SK-N-DZ (cell line): Measurements from ENCODE around the gene EZH2.
A peak's percentile ranks its signal among the peaks of the same experiment; 100 is the strongest.

Experiments used
- DNase-seq: peaks from one replicate; pipeline ENCODE4 v3.0.0-alpha.2; 2015; ENCODE audit warnings: low spot score

The EZH2 gene

GRCh38 chr7:148856891-148857290 lies 27.2 kb downstream of the EZH2 start:
- no peak for DNase-seq

DNA sequence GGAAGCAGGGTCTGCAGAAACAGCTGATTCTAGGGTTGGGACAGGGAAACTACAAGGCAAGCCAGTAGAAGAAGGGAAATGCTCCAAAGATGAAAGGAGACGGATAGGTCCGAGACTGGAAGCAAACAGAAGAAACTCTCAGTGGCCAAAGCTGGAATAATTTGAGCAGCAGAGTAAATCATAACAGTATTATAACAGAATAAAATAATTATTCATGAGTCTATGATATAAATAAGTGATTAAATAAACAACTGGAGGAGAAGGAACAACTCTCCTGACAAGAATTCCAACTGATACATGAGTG lies 27.6 kb downstream of the EZH2 start:
- no peak for DNase-seq

GRCh38 chr7:148854983-148855382 lies 29.1 kb downstream of the EZH2 start:
- no peak for DNase-seq

DNA sequence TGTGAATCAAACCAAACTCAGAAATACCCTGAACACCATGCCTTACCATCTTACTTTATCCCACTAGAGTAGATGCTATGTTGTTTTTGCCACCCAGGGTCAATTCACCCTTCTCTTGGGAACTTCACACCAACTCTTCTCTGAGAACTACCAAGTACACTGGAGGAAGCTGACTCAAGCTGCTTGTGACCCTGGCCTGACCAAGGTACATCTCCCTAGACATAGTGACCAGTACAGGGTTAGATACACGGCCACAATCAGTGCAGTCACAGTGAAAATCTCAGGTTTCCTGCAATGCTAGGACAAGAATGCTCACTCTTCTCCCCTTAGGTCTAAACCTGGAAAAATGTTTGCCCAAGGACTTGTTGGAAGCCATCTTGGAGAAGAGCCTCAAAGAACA lies 31.8 kb downstream of the EZH2 start:
- no peak for DNase-seq

- DNase-seq = no peak
Measured at GRCh38 chr7:148850564-148850963, 33.5 kb downstream of the EZH2 start.

- DNase-seq = peak; percentile 24
Measured at GRCh38 chr7:148849393-148850098, 34.5 kb downstream of the EZH2 start.

DNA sequence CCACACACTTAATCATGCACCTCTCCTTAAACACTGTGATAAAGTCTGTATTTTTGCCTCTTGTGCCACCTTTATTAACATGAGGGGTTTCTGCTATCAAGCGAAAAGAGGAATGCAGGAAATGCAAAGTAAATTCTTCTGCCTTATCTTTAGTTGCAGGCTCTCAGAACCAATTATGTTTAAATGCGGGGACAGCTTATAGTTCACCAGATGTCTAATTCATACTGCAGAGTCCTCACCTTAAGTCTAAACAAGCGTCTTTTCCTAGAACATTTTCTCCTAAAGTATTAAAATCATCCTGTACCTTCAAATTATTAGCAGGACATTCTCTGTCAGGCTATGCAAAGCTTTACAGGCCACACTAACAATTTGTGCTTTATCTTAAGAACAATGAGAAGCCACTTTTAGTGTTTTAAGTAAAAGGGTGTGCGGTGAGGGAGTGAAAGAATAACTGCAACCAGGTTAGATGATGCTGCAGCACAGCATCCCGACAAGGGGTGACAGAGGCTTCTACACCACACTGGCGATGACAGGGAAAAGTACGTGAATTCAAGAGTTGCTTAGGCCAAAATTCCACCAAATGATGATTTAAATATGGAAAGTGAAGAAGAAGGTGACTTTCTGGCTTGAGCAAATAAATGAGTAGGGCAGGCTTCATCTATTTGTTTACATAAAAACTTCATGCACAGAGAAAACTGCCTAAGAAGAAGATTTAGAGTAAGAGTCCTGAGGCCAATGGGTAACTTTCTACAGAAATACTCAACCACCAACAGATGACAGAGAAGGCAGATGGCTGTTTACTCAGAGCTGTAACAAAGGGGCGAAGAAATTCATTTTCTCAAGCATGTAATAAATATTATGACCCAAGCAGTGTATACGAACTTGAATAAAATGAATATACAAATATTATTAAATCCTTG lies 36.0 kb downstream of the EZH2 start:
- DNase-seq = no peak

DNA sequence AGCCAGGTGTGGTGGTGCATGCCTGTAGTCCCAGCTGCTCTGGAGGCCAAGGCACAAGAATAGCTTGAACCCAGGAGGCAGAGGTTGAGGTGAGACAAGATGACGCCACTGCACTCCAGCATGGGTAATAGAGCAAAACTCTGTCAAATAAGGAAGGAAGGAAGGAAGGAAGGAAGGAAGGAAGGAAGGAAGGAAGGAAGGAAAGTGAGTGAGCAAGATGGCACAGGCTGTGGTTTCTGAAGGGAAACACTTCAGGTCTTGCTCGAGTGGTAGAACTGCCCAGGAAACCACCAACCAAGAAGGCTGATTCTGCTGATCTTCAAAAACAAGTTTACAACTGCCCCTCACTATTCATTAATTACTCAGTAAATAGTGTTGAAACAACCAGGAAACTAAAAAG lies 45.2 kb downstream of the EZH2 start:
- DNase-seq = no peak

DNA sequence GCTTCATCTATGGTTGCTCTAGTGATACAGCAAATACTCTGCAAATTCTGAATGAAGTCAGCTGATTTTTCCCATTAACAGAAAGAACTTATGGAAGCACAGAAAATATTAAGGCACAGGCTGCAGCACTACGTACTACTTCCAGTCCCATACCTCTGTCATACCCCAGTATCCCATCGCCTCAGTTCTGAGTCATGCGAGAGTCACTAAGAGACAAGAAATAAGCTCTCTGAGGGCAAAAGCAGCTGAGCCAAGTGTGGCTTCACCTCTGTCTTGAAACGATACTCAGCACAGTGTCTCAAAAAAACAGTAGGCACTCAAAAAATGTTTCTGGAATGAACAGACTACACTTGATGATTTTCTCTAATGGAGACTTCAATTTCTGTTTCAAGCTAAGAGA lies 48.2 kb downstream of the EZH2 start:
- no peak for DNase-seq

DNA sequence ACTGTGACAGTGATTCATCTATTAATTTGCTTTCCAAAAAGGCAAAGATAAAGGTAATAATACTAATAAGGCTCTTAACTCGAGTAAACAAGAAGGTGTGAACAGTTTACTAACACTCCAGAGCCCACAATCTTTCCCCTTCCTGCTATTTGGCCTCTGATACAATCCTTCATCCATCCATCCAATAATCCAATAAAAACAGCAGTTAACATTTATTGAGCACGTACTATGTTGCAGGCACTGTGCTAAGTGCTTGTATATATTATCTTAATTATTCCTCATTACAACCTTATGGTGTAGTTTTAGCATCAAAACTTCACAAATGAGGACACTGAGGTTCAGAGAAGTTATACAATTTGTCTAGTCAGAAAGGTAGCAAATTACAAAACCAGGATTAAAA lies 49.5 kb downstream of the EZH2 start:
- no peak for DNase-seq

DNA sequence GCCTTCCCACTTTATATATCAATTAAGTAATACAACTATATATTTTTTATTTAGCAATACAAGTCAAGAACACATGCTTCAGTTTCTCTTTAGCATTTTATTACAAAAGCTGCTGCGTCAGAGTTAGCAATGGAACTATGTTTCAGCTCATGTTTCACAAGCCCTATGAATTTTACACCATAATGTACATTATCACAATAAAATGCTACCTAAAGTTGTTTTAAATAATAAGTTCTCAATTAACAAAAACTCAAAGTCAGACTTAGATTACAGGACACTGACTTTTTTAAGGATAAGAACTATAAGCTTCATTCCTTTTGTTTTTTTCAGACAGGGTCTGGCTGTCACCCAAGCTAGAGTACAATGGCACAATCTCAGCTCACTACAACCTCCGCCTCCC lies 52.3 kb downstream of the EZH2 start:
- DNase-seq = no peak

GRCh38 chr7:148830897-148831692 lies 53.0 kb downstream of the EZH2 start:
- DNase-seq = no peak

DNA sequence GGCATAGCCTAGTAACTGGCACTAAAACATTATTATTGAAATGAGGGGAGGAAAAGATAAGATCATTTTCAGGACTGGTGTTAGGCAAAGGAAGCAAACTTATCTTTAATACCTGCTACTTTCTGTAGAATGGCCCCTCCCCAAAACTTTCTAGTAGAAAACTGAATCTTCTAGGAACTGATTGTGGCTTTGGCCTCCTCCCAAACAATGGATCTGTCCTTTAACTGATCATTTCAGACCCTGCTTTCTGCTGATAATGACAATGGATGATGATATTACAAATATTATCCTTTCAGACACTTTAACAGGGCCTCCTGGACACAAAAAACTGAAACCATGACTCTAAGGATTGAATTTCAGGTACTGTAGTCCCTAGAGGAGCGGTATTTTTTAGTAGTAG lies 55.1 kb downstream of the EZH2 start:
- no peak for DNase-seq

DNA sequence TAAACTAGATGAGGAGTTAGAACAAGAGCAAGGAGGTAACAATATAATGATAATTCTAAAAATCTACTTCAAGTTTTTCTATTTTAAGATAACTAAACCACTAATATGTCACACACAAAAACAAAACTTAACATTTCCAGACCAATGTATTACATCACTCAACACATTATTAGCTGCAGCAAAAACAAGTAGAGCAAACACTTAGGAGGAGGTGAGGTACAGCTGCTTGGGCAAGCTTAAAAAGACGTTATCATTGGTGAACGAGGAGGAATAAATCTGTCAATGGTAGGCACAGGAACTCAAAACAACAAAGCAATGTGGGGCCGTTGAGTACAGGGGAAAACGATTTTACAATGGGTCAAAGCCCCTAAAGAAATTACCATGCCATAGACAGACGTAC lies 58.8 kb downstream of the EZH2 start:
- no peak for DNase-seq

GRCh38 chr7:148824864-148825263 lies 59.2 kb downstream of the EZH2 start:
- DNase-seq = no peak

GRCh38 chr7:148821422-148821821 lies 62.7 kb downstream of the EZH2 start:
- DNase-seq = no peak

DNA sequence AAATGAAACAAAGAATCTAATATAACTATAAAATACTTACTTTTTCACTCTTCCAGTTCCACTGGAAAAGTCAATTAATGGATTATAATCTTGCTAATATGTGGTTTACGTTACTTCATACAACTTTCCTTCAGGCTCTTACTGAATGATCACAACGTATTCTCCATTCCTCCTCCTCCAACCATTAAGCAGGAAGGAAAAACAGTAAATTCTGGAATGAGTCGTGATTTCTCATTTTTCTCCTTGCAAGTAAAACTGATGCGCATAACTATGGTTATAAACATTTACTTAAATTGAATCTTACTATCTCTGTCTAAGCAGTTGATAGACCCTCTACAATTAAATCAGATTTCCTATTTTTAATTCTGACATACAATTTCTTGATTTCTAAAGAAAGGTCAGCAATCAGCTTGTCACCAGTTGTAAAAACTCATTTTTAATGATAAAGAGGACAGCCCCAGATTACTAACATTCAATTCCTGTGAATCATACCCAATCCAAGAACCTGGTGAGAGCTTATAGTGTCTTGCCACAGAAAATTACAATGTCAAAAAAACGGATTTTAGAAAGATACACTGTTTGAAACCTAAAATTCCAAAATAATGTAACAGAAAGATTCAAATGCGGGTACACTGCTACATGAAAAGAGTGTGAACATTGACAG lies 64.3 kb downstream of the EZH2 start:
- DNase-seq = no peak

DNA sequence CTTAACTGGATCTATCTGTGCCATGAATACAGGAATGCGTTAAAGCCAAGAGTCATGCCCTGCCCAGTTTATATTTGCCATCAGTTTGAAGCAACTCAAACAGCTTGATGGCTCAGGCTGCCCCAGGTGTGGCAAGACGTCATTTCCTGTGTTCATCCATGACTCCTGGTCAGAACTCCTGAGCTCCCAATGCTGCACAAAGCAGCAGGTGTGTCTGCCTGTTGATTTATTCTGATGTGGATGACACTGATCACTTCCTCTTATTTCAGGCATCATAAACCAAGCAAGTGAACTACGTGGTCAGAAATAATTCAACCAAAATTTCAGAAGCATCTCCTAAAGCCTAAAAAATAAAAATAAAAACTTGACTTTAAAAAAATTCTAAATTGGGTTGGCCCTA lies 68.5 kb downstream of the EZH2 start:
- no peak for DNase-seq

DNA sequence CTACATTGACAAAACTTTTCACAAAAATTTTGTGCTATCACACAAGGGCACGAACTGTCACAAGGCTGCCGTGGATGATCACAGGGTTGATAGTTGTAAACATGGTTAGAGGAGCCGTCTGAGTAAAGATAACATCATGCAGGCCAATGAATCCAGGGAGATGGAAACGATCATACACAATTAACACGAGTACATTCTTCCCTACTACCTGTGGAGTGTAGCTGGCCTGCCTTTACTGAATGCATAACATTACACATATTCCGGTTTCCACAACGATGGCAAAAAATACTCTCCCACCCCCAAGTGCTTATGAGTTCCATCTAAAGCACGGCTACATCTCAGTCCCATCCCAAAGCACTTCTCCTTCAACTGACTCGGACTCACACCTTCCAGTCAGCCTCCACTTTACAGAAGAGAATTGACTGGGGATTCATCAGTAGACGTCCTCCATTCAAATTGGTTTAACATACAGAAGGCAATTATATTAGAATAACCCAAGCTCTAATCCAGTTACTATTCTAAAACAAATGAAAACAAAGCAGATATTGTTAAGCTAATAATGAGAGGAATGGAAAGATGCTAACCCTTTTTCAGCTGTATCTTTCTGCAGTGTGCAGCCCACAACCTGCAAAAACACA lies 69.0 kb downstream of the EZH2 start:
- no peak for DNase-seq

GRCh38 chr7:148813890-148814289 lies 70.2 kb downstream of the EZH2 start:
- DNase-seq = no peak

DNA sequence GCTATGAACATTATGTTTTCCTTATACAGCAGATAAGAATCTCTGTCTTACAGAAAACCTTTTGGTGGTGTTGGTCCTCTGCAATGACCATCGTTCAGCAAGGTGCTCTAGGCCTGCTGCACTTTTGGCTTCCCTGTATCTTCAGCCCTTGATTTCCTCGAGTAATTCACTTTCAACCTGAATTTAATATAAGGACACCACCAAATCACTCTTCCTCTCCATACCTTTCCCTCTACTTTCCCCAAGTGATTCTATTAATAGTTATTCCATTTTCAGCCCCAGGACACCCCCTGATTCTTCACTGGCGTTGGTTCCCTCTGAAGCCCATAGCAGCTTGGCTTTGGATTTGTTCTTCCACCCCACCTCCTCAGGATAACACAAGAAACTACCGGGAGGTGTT lies 72.2 kb downstream of the EZH2 start:
- DNase-seq = no peak
